Mammary epithelial cell (primary cell): ENCODE measurements around the gene GNAT1.

ENCODE experiments used
- EZH2 ChIP-seq: IDR thresholded peaks from 2 replicates; pipeline ENCODE4 v1.6.1; 2012; ENCODE audit warnings: low read length, inconsistent platforms, borderline replicate concordance
- TF ChIP-seq, protein P1 (sequence below), 2 donors: IDR thresholded peaks in 1 of 2; conservative IDR thresholded peaks in 1 of 2; 2 replicates each; pipeline ENCODE4 v1.5.1; 2011 to 2012; ENCODE audit warnings: inconsistent platforms in 2 of 2, low read length in 2 of 2, mild to moderate bottlenecking in 2 of 2, control low read depth in 1 of 2, low read depth in 1 of 2; ENCODE audit not compliant: insufficient read depth in 1 of 2; ENCODE audit errors: extremely low read depth in 1 of 2

DNA sequence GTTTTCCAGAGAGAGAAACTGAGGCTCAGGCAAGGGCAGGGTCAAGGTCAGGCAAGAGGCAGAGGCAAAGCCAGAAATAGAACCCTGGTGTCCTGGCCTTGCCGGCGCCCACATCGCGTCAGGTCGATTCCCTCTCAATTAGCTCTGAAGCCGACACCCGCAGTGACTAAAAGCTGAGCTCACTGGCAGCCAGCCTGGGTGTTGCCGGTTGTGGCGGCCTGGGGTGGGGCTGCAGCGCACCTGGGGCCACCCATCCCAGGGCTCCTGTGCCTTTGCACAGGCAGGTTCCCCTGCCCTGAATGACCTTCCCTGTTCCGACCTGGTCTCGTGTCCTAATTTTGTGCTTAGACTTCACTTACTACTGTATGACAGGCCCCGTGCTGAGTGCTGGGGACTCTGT lies 30.1 kb upstream of the GNAT1 start:
- TF ChIP-seq, protein P1, sequence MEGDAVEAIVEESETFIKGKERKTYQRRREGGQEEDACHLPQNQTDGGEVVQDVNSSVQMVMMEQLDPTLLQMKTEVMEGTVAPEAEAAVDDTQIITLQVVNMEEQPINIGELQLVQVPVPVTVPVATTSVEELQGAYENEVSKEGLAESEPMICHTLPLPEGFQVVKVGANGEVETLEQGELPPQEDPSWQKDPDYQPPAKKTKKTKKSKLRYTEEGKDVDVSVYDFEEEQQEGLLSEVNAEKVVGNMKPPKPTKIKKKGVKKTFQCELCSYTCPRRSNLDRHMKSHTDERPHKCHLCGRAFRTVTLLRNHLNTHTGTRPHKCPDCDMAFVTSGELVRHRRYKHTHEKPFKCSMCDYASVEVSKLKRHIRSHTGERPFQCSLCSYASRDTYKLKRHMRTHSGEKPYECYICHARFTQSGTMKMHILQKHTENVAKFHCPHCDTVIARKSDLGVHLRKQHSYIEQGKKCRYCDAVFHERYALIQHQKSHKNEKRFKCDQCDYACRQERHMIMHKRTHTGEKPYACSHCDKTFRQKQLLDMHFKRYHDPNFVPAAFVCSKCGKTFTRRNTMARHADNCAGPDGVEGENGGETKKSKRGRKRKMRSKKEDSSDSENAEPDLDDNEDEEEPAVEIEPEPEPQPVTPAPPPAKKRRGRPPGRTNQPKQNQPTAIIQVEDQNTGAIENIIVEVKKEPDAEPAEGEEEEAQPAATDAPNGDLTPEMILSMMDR (conservative IDR thresholded peaks at IDR 0.05 in 1 of 2, IDR thresholded peaks at IDR 0.05 in 1 of 2; ENCODE audit: extremely low read depth in 1 of 2, insufficient read depth in 1 of 2, low read depth in 1 of 2, low read length in 2 of 2), result no peak
- TF ChIP-seq EZH2, result no peak
